A172 (cell line): Measurements from ENCODE around the gene PRMT3. TPM values are rescaled to one million over a fixed set of nuclear protein-coding genes. Genes with fewer than 3 reads are reported as not detected.
"Not testable (repeated sequence)": the region's sequence is repeated elsewhere in the genome, so short reads cannot be mapped to it uniquely, and the experiment has no call there.

Experiments used
- DNase-seq: peaks from one replicate; pipeline ENCODE4 v3.0.0-alpha.2; 2015; ENCODE audit warnings: low spot score
- total RNA-seq: library from RNA; depleted of rRNA; stranded (reverse); fragments of >200 nt; shearing (Covaris generic); gene quantifications from 2 replicates; pipeline ENCODE4 v1.2.3, GENCODE V29; 2014

The PRMT3 gene
- total RNA-seq, 1 experiment from 2014 or later, result 61.5 TPM

GRCh38 chr11:20457934-20458680 lies 70.6 kb downstream of the PRMT3 start:
- DNase-seq, result no peak

- DNase-seq, result no peak
Observed at GRCh38 chr11:20458905-20459632, 71.6 kb downstream of the PRMT3 start.

DNA sequence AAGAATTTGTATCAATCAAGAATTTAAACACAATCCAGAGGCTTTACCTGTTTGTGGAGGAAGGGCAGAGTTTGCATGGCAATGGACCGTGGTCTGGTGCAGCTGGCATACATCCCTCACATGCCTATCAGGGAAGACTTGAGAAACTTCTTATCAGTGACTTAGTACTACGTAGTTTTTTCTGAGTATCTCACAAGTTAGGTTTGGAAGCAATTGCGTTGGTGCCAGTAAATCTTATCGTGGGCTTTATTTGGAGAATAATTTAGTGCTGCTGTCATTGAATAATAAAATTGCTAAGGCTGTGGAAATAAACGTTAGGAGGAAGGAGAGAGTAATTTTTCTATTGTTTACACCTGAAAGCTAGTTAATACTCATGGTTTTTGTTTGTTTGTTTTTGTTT lies 72.3 kb downstream of the PRMT3 start:
- DNase-seq, result no peak

DNA sequence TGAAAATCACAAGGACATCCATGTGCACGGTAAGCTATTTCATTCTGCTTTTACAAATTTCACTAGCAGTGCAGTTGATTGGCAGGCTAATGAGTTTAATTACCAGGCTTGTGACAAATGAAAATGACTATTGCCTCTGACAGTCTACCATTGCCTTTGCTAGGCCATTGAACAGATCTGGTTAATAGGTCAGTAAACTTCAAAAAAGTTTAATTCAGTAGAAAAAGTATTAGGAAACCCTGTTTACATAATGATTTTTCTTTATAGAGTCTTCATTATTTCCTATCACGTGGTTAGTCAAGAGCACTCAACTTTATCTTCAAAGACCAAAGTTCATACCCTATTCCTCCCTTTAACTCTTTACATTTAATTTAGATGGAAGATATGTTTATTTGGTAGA lies 77.0 kb downstream of the PRMT3 start:
- DNase-seq, result no peak

GRCh38 chr11:20467487-20468185 lies 80.1 kb downstream of the PRMT3 start:
- DNase-seq, result no peak

DNA sequence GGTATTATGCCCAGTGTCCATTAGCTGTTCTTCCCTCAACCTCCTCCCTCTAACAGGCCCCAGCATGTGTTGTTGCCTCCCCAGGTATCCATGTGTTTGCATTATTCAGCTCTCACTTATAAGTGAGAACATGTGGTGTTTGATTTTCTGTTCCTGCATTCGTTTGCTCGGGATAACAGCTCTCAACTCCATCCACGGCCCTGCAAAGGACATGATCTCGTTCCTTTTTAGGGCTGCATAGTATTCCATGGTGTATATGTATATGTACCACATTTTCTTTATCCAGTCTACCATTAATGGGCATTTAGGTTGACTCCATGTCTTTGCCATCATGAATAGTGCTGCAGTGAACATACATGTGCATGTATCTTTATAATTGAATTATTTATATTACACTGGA lies 82.8 kb downstream of the PRMT3 start:
- no peak for DNase-seq

- not testable (repeated sequence) for DNase-seq
Observed at GRCh38 chr11:20471929-20472328, 84.4 kb downstream of the PRMT3 start.

GRCh38 chr11:20474176-20474881 lies 86.8 kb downstream of the PRMT3 start:
- no peak for DNase-seq

GRCh38 chr11:20474882-20475517 lies 87.5 kb downstream of the PRMT3 start:
- DNase-seq, result no peak

DNA sequence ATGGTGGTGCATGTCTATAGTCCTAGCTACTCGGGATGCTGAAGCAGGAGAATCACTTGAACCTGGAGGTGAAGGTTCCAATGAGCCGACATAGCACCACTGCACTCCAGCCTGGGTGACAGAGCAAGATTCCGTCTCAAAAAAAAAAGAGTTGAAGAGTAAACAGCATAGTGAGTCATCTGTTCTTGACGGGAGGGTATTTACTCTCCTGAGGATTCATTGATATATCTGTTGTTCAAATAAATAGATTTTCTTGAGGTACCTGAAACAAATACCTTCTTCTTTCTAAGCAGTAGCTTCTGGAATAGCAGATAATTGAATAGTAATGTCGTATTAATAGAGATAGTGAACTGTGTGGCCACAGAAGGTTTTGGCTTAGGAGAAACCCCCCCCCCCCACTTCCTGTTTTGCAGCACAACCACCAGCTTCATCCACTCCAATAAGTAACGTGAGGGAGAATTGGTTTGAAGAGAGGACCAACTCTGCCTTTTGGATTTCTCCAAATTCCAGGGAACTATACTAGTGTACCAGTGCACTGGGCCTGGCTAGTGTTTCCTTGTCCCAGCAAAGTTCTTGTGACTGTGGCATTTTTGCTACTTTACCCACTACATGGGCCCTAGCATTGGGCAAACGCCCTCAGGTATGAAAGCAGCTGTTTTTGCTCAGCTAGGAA lies 90.0 kb downstream of the PRMT3 start:
- no peak for DNase-seq

- no peak for DNase-seq
Observed at GRCh38 chr11:20479513-20479912, 92.0 kb downstream of the PRMT3 start.

GRCh38 chr11:20483931-20484330 lies 96.4 kb downstream of the PRMT3 start:
- DNase-seq, result no peak

DNA sequence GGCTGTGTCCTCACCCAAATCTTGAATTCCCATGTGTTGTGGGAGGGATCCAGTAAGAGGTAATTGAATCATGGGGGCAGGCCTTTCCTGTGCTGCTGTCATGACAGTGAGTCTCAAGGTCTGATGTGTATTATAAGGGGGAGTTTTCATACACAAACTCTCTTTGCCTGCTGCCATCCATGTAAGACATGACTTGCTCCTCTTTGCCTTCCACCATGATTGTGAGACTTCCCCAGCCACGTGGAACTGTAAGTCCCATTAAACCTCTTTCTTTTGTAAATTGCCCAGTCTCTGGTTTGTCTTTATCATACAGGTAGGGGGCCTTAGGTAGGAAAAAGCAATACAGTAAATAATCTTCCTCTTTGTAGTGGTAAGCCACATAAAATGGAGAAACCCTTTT lies 96.9 kb downstream of the PRMT3 start:
- not testable (repeated sequence) for DNase-seq

- DNase-seq, result no peak
Observed at GRCh38 chr11:20488352-20488751, 100.8 kb downstream of the PRMT3 start.

DNA sequence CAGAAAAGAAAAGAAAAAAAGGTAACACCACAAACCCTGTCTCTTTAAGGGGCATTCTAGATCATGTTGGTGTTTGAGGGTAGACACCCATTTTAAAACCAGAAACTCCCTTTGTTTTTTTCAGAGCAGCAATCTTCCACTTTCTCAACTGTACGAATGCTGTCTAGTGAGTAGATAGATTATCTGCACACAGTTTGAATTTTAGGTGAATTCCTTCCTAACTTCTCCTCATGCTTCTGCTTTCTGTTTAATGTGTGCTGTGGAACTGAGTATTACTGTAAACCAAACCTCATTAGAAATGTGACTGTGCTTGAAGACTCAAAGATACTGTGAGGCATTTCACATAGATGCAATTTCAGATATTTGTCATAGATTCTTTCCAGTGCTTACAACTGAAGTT lies 102.4 kb downstream of the PRMT3 start:
- no peak for DNase-seq

- no peak for DNase-seq
Observed at GRCh38 chr11:20493340-20493739, 105.8 kb downstream of the PRMT3 start.

- no peak for DNase-seq
Observed at GRCh38 chr11:20497124-20497792, 109.7 kb downstream of the PRMT3 start.

- no peak for DNase-seq
Observed at GRCh38 chr11:20501252-20501651, 113.7 kb downstream of the PRMT3 start.

- no peak for DNase-seq
Observed at GRCh38 chr11:20501971-20502370, 114.5 kb downstream of the PRMT3 start.

DNA sequence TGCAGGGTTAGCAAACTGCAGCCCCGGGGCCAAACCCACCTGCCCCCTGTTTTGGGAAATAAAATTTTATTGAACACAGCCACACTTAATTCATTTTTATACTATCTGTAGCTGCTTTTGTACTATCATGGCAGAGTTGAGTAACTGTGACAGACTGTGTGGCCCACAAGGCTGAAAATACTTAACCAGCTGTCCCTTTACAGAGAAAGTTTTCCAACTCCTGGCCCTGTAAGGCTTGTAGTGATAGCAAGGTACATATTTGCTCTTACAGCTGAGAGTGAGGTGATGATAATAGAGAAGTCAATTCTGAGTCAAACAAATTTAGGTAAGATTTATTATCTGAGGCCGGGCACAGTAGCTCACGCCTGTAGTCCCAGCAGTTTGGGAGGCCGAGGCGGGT lies 124.5 kb downstream of the PRMT3 start:
- no peak for DNase-seq
